ENCODE results near the gene CRYGB. TPM values are rescaled to one million over a fixed set of nuclear protein-coding genes. Genes with fewer than 3 reads are reported as not detected.
A peak's percentile ranks its signal among the peaks of the same experiment; 100 is the strongest.

Gene CRYGB
- total RNA-seq (2014; rRNA removed; shearing (Covaris generic)) (not detected in 2 replicates), polyA plus RNA-seq (2016; fragmentation: Nextera tagmentation; extraction: Ambion mirVana) (not detected in 2 replicates)

GRCh38 chr2:208146006-208146405 lies at the start of gene CRYGB:
Gene CRYGB (minus strand): TSS chr2:208146158. CDS start chr2:208146120, 38 bp downstream.
- Histone ChIP-seq H3F3A (ENCODE audit: insufficient read depth) (no peaks in the 10 kb centered on the region), H3K27me3 (replicated peaks; ENCODE audit: insufficient read depth) (no peaks in the 10 kb centered on the region; the same call in 1 of the 2 replicates), H3K4me1 (ENCODE audit: insufficient read depth) (no peaks in the 10 kb centered on the region), H3K9ac (no peak within 1 kb of the TSS), H3K4me3 (no peak within 1 kb of the TSS), H3K4me2 (ENCODE audit: unreplicated experiment) (no peak within 1 kb of the TSS), H3K9me3 (ENCODE audit: low read depth) (no peaks in the 10 kb centered on the region), H4K20me1 (ENCODE audit: insufficient read depth) (no peaks in the 10 kb centered on the region), H2AFZ (no peak within 1 kb of the TSS), H3K27ac (no peak within 1 kb of the TSS), H3K36me3 (ENCODE audit: low read depth) (no peaks in the 10 kb centered on the region), H3K79me2 (ENCODE audit: insufficient read depth) (no peaks in the 10 kb centered on the region), H3K9me2 (ENCODE audit: insufficient read depth) (no peaks in the 10 kb centered on the region)
- WGBS, 2 experiments (ENCODE audit: low coverage in 1 of 2, low lambda C conversion rate in 2 of 2, missing lambda C conversion rate in 2 of 2), result 24 to 29% methylated on average over 6 of the region's 6 CpGs
- in situ Hi-C loops (cut with MboI), result no loop called here
- DNase-seq, result no peak
- TF ChIP-seq EZH2 (IDR thresholded peaks at IDR 0.05; ENCODE audit: insufficient read depth, poor library complexity, severe bottlenecking), result no peak
- TF ChIP-seq EZH2phosphoT487 (IDR thresholded peaks at IDR 0.05; ENCODE audit: insufficient read depth, low read depth), result no peak

GRCh38 chr2:208195531-208195930 lies 49.6 kb upstream of the CRYGB start:
- Histone ChIP-seq H3K9me3 (ENCODE audit: low read depth) (no peaks in the 10 kb centered on the region), H3K27ac (no peak overlapping the region), H3K79me2 (ENCODE audit: insufficient read depth) (no peaks in the 10 kb centered on the region), H3K27me3 (replicated peaks; ENCODE audit: insufficient read depth) (no peaks in the 10 kb centered on the region), H3K4me2 (ENCODE audit: unreplicated experiment) (no peak overlapping the region), H3K9me2 (ENCODE audit: insufficient read depth) (no peaks in the 10 kb centered on the region), H3K4me3 (no peak overlapping the region), H2AFZ (peak overlapping the region; percentile 49; the same call in 1 of the 2 replicates), H3K9ac (no peak overlapping the region), H3K36me3 (ENCODE audit: low read depth) (no peaks in the 10 kb centered on the region), H3K4me1 (ENCODE audit: insufficient read depth) (no peaks in the 10 kb centered on the region), H3F3A (ENCODE audit: insufficient read depth) (no peaks in the 10 kb centered on the region), H4K20me1 (ENCODE audit: insufficient read depth) (no peaks in the 10 kb centered on the region)
- in situ Hi-C loops (cut with MboI), result no loop called here
- peak; percentile 35 for DNase-seq
- 52 to 53% methylated on average over 3 of the region's 3 CpGs for WGBS, 2 experiments (ENCODE audit: low coverage in 1 of 2, low lambda C conversion rate in 2 of 2, missing lambda C conversion rate in 2 of 2)
- TF ChIP-seq EZH2 (IDR thresholded peaks at IDR 0.05; ENCODE audit: insufficient read depth, poor library complexity, severe bottlenecking) (no peak), EZH2phosphoT487 (IDR thresholded peaks at IDR 0.05; ENCODE audit: insufficient read depth, low read depth) (no peak)

- no peak overlapping the region for H3K27ac ChIP-seq
- TF ChIP-seq EZH2 (IDR thresholded peaks at IDR 0.05; ENCODE audit: insufficient read depth, poor library complexity, severe bottlenecking) (no peak), EZH2phosphoT487 (IDR thresholded peaks at IDR 0.05; ENCODE audit: insufficient read depth, low read depth) (no peak)
- no peak overlapping the region for H3K4me3 ChIP-seq
- no peaks in the 10 kb centered on the region for H3F3A ChIP-seq (ENCODE audit: insufficient read depth)
- H3K4me2 ChIP-seq (ENCODE audit: unreplicated experiment), result no peak overlapping the region
- no peaks in the 10 kb centered on the region for H4K20me1 ChIP-seq (ENCODE audit: insufficient read depth)
- H2AFZ ChIP-seq, result no peak overlapping the region
- in situ Hi-C loops (cut with MboI), result no loop called here
- no peaks in the 10 kb centered on the region for H3K9me3 ChIP-seq (ENCODE audit: low read depth)
- H3K27me3 ChIP-seq (replicated peaks; ENCODE audit: insufficient read depth), result 0 out of 2 replicates have a peak, but pooled peaks cover 4% of the 10 kb centered on the region
- no peaks in the 10 kb centered on the region for H3K9me2 ChIP-seq (ENCODE audit: insufficient read depth)
- H3K9ac ChIP-seq, result no peak overlapping the region
- no peaks in the 10 kb centered on the region for H3K4me1 ChIP-seq (ENCODE audit: insufficient read depth)
- no peaks in the 10 kb centered on the region for H3K79me2 ChIP-seq (ENCODE audit: insufficient read depth)
- 54 to 57% methylated on average over 8 of the region's 8 CpGs for WGBS, 2 experiments (ENCODE audit: low coverage in 1 of 2, low lambda C conversion rate in 2 of 2, missing lambda C conversion rate in 2 of 2)
- no peak for DNase-seq
- no peaks in the 10 kb centered on the region for H3K36me3 ChIP-seq (ENCODE audit: low read depth)
Observed at GRCh38 chr2:208192611-208193236, 46.8 kb upstream of the CRYGB start.

GRCh38 chr2:208189810-208190503 lies 44.0 kb upstream of the CRYGB start, which contains the start of gene C2orf80:
Gene C2orf80 (minus strand): TSS chr2:208190030. CDS start chr2:208186986, 3,044 bp downstream.
- H3K9ac ChIP-seq, result no peak within 1 kb of the TSS
- no peak for DNase-seq
- H2AFZ ChIP-seq, result no peak within 1 kb of the TSS
- no peaks in the 10 kb centered on the region for H3K36me3 ChIP-seq (ENCODE audit: low read depth)
- no peaks in the 10 kb centered on the region for H3K9me3 ChIP-seq (ENCODE audit: low read depth)
- no peak within 1 kb of the TSS for H3K27ac ChIP-seq
- no peaks in the 10 kb centered on the region for H3F3A ChIP-seq (ENCODE audit: insufficient read depth)
- H3K4me3 ChIP-seq, result no peak within 1 kb of the TSS
- no peaks in the 10 kb centered on the region for H3K4me1 ChIP-seq (ENCODE audit: insufficient read depth)
- H3K79me2 ChIP-seq (ENCODE audit: insufficient read depth), result no peaks in the 10 kb centered on the region
- H3K4me2 ChIP-seq (ENCODE audit: unreplicated experiment), result no peak within 1 kb of the TSS
- no peaks in the 10 kb centered on the region for H4K20me1 ChIP-seq (ENCODE audit: insufficient read depth)
- TF ChIP-seq EZH2 (IDR thresholded peaks at IDR 0.05; ENCODE audit: insufficient read depth, poor library complexity, severe bottlenecking), result no peak
- no peak for TF ChIP-seq EZH2phosphoT487 (IDR thresholded peaks at IDR 0.05; ENCODE audit: insufficient read depth, low read depth)
- 19 to 23% methylated on average over 10 of the region's 10 CpGs for WGBS, 2 experiments (ENCODE audit: low coverage in 1 of 2, low lambda C conversion rate in 2 of 2, missing lambda C conversion rate in 2 of 2)
- in situ Hi-C loops (cut with MboI), result no loop called here
- peaks cover 29% of the 10 kb centered on the region for H3K27me3 ChIP-seq (replicated peaks; ENCODE audit: insufficient read depth)
- no peaks in the 10 kb centered on the region for H3K9me2 ChIP-seq (ENCODE audit: insufficient read depth)
